Astrocyte of the spinal cord (primary cell): ENCODE results near the gene SORCS2.

ENCODE experiments used
- DNase-seq: peaks from one replicate; pipeline ENCODE4 v3.0.0; 2011; ENCODE audit warnings: low read depth, low spot score
- H3K4me3 ChIP-seq: 2 replicates; pipeline ENCODE4 v1.5.1; 2011; ENCODE audit warnings: low read depth, mild to moderate bottlenecking, low read length, moderate library complexity
- CTCF ChIP-seq: IDR thresholded peaks from 2 replicates; pipeline ENCODE4 v1.5.1; 2012; ENCODE audit warnings: low read depth, mild to moderate bottlenecking, low read length, inconsistent platforms
- in situ Hi-C: cut with HindIII; loops from 2 replicates; pipeline ENCODE4 v1.10.0; 2017; ENCODE audit warnings: low sequenced_read_pairs

SORCS2 gene

DNA sequence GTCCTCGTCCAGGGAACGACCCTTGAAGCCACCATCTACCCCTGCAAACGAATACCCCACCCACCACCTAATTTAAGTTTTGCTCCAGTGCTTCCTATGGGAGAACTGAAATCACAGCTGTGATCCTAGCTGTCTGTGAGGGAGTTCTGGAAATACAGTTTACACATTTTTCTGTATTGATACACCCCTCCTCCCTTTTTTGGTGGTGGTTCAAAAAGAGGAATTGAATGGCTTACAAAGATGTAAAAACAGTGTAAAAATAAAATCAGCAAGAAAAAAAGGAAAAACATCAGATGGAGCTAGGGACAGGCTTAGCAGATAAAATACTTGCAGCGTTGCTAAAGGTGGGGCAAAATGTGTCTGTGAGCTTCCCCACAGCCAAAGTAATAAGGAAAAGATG lies 86.6 kb downstream of the SORCS2 start:
- H3K4me3 ChIP-seq = no peak overlapping the region
- no peak for TF ChIP-seq CTCF
- in situ Hi-C loops = no loop called here
- DNase-seq = no peak

DNA sequence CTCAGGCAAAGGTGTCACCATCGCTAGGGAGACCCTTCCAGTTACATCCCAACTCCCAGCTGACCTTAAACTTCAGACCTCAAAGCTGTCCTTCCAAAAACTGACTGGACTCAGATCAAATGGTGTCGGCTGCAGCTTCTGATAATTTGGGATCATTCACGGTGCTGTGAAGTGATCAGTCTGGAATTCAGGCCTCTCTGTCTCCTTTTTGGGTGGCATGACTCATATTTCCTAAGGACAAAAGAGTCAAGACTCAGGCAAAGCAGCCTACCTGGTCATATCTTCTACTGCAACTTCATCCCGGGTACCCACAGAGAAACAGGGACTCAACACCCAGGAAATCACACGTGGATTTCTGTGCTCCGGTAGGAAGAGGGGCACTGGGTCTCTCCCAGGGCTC lies 87.6 kb downstream of the SORCS2 start:
- no peak overlapping the region for H3K4me3 ChIP-seq
- TF ChIP-seq CTCF = no peak
- no peak for DNase-seq
- in situ Hi-C loops = no loop called here

DNA sequence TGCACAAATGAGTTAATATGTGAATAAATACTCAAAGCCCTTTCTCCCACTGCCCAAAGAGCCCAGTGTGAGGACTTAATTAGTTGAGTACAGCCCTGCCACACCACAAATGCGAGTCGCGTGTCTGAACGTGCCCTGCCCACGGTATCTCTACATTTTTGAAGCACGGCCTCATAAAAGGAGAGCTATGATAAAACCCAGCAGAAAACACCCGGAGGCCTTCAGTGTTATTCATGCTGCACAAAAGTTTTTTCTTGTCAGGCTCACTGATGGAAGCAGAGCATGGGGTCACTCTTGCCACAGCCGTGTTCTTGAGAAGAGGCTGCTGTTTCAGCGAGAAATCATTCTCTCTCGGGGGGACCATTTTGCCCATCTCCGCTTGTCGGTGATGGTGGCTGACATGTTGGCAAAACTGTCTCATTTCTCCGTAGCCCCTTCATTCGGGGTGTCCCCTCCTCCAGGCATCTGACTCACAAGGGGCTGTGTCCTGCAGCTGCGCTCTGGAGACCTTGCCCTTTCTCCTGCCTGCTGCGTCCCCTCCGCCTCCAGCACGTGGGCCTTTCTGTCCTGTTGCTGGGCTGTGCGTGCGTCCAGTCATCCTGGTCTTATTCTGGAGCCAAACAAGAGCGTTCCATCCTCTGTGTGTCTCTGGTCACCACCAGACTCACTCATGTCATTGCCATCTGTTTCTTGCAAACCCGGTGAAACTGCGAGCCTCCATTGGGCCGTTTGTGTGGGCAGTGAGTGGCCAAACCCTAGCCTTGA lies 88.8 kb downstream of the SORCS2 start:
- no peak for DNase-seq
- H3K4me3 ChIP-seq = no peak overlapping the region
- in situ Hi-C loops = no loop called here
- TF ChIP-seq CTCF = no peak

GRCh38 chr4:7281691-7282665 lies 89.6 kb downstream of the SORCS2 start:
- in situ Hi-C loops = no loop called here
- no peak for DNase-seq
- TF ChIP-seq CTCF = no peak
- no peak overlapping the region for H3K4me3 ChIP-seq

GRCh38 chr4:7282786-7283440 lies 90.6 kb downstream of the SORCS2 start:
- no peak for TF ChIP-seq CTCF
- H3K4me3 ChIP-seq = no peak overlapping the region
- in situ Hi-C loops = no loop called here
- no peak for DNase-seq
